SK-N-MC (cell line): ENCODE data around the gene ERVFRD-1.

Experiments
- EZH2 ChIP-seq: fragments of 200-600 bp; sonication (generic); IDR thresholded peaks from one replicate; pipeline ENCODE4 v1.6.1; 2017; ENCODE audit warnings: antibody characterized with exemption
- FOXP2 ChIP-seq: optimal IDR thresholded peaks from 2 replicates; pipeline ENCODE3; 2011; ENCODE audit warnings: mild to moderate bottlenecking, moderate library complexity; ENCODE audit not compliant: insufficient read depth; ENCODE audit errors: extremely low read length, control extremely low read depth
- POLR2AphosphoS5 ChIP-seq: IDR thresholded peaks from 2 replicates; pipeline ENCODE4 v1.6.1; 2012; ENCODE audit warnings: mild to moderate bottlenecking, low read depth, low read length, borderline replicate concordance

GRCh38 chr6:11130605-11131004 is 19.1 kb upstream of the ERVFRD-1 start:
- TF ChIP-seq POLR2AphosphoS5 = no peak
- no peak for TF ChIP-seq EZH2
- TF ChIP-seq FOXP2 = no peak
